ENCODE data around the gene CELA3A. TPM values are rescaled to one million over a fixed set of nuclear protein-coding genes. Genes with fewer than 3 reads are reported as not detected.
"Not testable (repeated sequence)": the region's sequence is repeated elsewhere in the genome, so short reads cannot be mapped to it uniquely, and the experiment has no call there.

The CELA3A gene
- total and polyA plus RNA-seq, 12 donors = 1.6 to 9.4 (median 3.1) TPM; not detected in 7

GRCh38 chr1:21975296-21975695 lies 26.2 kb upstream of the CELA3A start:
- WGBS, 4 donors = 92 to 97% (median 95%) methylated on average over 9 of the region's 9 CpGs

GRCh38 chr1:21976703-21977239 lies 24.7 kb upstream of the CELA3A start, which contains the start of gene CELA3B:
CELA3B (plus strand) TSS chr1:21977022; CDS start chr1:21977040, 18 bp downstream.
- DNase-seq; H3K27me3 ChIP-seq; H3K36me3 ChIP-seq (replicated peaks in 1 of 2); H3K27ac ChIP-seq; H3K4me1 ChIP-seq (replicated peaks in 1 of 2); H3K9me3 ChIP-seq (replicated peaks in 1 of 3); H3K4me3 ChIP-seq; intact Hi-C loops (cut with DNase I): not testable (repeated sequence)
- 84 to 87% (median 86%) methylated on average over 6 to 9 of the region's 9 CpGs for WGBS, 4 donors

More at GRCh38 chr1:21975296-21975695, 26.2 kb upstream of the CELA3A start:
- H3K36me3 ChIP-seq (replicated peaks in 1 of 2); H3K9me3 ChIP-seq (replicated peaks in 1 of 3); H3K27ac ChIP-seq; intact Hi-C loops (cut with DNase I); H3K4me3 ChIP-seq; H3K4me1 ChIP-seq (replicated peaks in 1 of 2); H3K27me3 ChIP-seq; DNase-seq: not testable (repeated sequence)

GRCh38 chr1:21978209-21978608 lies 23.2 kb upstream of the CELA3A start:
- H3K4me3 ChIP-seq; intact Hi-C loops (cut with DNase I); H3K36me3 ChIP-seq (replicated peaks in 1 of 2); DNase-seq; H3K9me3 ChIP-seq (replicated peaks in 1 of 3); H3K27ac ChIP-seq; H3K27me3 ChIP-seq; H3K4me1 ChIP-seq (replicated peaks in 1 of 2): not testable (repeated sequence)
- WGBS, 4 donors = 89 to 96% (median 92%) methylated on average over 9 to 11 of the region's 11 CpGs

GRCh38 chr1:21980515-21981220 lies 20.8 kb upstream of the CELA3A start:
- H3K4me1 ChIP-seq (replicated peaks in 1 of 2); H3K4me3 ChIP-seq; H3K36me3 ChIP-seq (replicated peaks in 1 of 2); intact Hi-C loops (cut with DNase I); H3K27ac ChIP-seq; H3K9me3 ChIP-seq (replicated peaks in 1 of 3); H3K27me3 ChIP-seq: not testable (repeated sequence)
- peak in 1 of 6 experiments; percentile 12 for TF ChIP-seq CTCF (IDR thresholded peaks at IDR 0.05)
- peak in 2 of 7 donors; percentile 32 to 69 for DNase-seq
- 69 to 78% (median 75%) methylated on average over 5 to 18 of the region's 21 CpGs; no CpG with 5 or more reads in 1 of the 4 donors for WGBS, 4 donors

- intact Hi-C loops (cut with DNase I); H3K9me3 ChIP-seq (replicated peaks in 1 of 3); H3K4me3 ChIP-seq; H3K4me1 ChIP-seq (replicated peaks in 1 of 2); H3K36me3 ChIP-seq (replicated peaks in 1 of 2); H3K27me3 ChIP-seq; H3K27ac ChIP-seq: not testable (repeated sequence)
- DNase-seq = peak; percentile 35 to 78 (median 64)
- WGBS, 4 donors = 41 to 51% methylated on average over 2 of the region's 4 CpGs; no CpG with 5 or more reads in 2 of the 4 donors
These were observed 20.2 kb upstream of the CELA3A start for GRCh38 chr1:21981253-21981652.

- DNase-seq; H3K4me1 ChIP-seq (replicated peaks in 1 of 2); H3K9me3 ChIP-seq (replicated peaks in 1 of 3); H3K4me3 ChIP-seq; H3K27me3 ChIP-seq; H3K27ac ChIP-seq; H3K36me3 ChIP-seq (replicated peaks in 1 of 2); intact Hi-C loops (cut with DNase I): not testable (repeated sequence)
- WGBS, 4 donors = 90 to 92% (median 91%) methylated on average over 6 of the region's 6 CpGs
These were observed 19.3 kb upstream of the CELA3A start for GRCh38 chr1:21982122-21982521.

GRCh38 chr1:21983539-21983938 lies 17.9 kb upstream of the CELA3A start:
- H3K9me3 ChIP-seq (replicated peaks in 1 of 3); H3K4me3 ChIP-seq; intact Hi-C loops (cut with DNase I); H3K27me3 ChIP-seq; DNase-seq; H3K4me1 ChIP-seq (replicated peaks in 1 of 2); H3K27ac ChIP-seq; H3K36me3 ChIP-seq (replicated peaks in 1 of 2): not testable (repeated sequence)
- WGBS, 4 donors = 59 to 78% (median 71%) methylated on average over 4 to 8 of the region's 15 CpGs

GRCh38 chr1:21985893-21986292 lies 15.6 kb upstream of the CELA3A start:
- H3K36me3 ChIP-seq (replicated peaks in 1 of 2); H3K27ac ChIP-seq; H3K27me3 ChIP-seq; H3K4me1 ChIP-seq (replicated peaks in 1 of 2); H3K9me3 ChIP-seq (replicated peaks in 1 of 3); intact Hi-C loops (cut with DNase I); DNase-seq; H3K4me3 ChIP-seq: not testable (repeated sequence)
- 0 to 100% (median 71%) methylated on average over 1 to 5 of the region's 5 CpGs; no CpG with 5 or more reads in 1 of the 4 donors for WGBS, 4 donors

GRCh38 chr1:21986386-21986785 lies 15.1 kb upstream of the CELA3A start:
- DNase-seq; H3K36me3 ChIP-seq (replicated peaks in 1 of 2); H3K27ac ChIP-seq; intact Hi-C loops (cut with DNase I); H3K4me1 ChIP-seq (replicated peaks in 1 of 2); H3K27me3 ChIP-seq; H3K4me3 ChIP-seq; H3K9me3 ChIP-seq (replicated peaks in 1 of 3): not testable (repeated sequence)
- 89 to 94% (median 90%) methylated on average over 5 to 10 of the region's 12 CpGs for WGBS, 4 donors

GRCh38 chr1:21989672-21990393 lies 11.6 kb upstream of the CELA3A start:
- 38 to 65% (median 59%) methylated on average over 2 to 3 of the region's 5 CpGs for WGBS, 4 donors
- H3K27ac ChIP-seq; H3K27me3 ChIP-seq; H3K36me3 ChIP-seq (replicated peaks in 1 of 2); H3K4me1 ChIP-seq (replicated peaks in 1 of 2); intact Hi-C loops (cut with DNase I); H3K9me3 ChIP-seq (replicated peaks in 1 of 3); DNase-seq; H3K4me3 ChIP-seq: not testable (repeated sequence)

Data from adrenal gland (tissue), 12 donors.